K562 (cell line): ENCODE measurements around the gene SERPINE1. TPM values are rescaled to one million over a fixed set of nuclear protein-coding genes. Genes with fewer than 3 reads are reported as not detected.

Experiments
- BCOR ChIP-seq: fragments of 450-650 bp; IDR thresholded peaks from 2 replicates; pipeline ENCODE4 v1.6.1; 2016
- E2F3 ChIP-seq: fragments of 250-450 bp; sonication (Bioruptor Pico); IDR thresholded peaks from 2 replicates; pipeline ENCODE4 v1.4.0; 2020; ENCODE audit warnings: mild to moderate bottlenecking
- EGR1 ChIP-seq: fragments of 450-650 bp; conservative IDR thresholded peaks from 2 replicates; pipeline ENCODE4 v1.6.1; 2017; ENCODE audit warnings: mild to moderate bottlenecking
- GATAD2A ChIP-seq: fragments of 450-650 bp; IDR thresholded peaks from 2 replicates; pipeline ENCODE4 v1.6.1; 2017
- LARP7 ChIP-seq: fragments of 450-650 bp; IDR thresholded peaks from 2 replicates; pipeline ENCODE4 v1.6.1; 2016
- RBBP5 ChIP-seq: fragments of 200-600 bp; sonication (generic); IDR thresholded peaks from 2 replicates; pipeline ENCODE4 v1.6.1; 2012; ENCODE audit warnings: borderline replicate concordance, mild to moderate bottlenecking, low read length, control low read depth, inconsistent platforms; ENCODE audit not compliant: insufficient read depth, poor library complexity, severe bottlenecking
- polyA plus RNA-seq, 8 experiments: library from polyadenylated mRNA; depleted of rRNA in 4 of 8; stranded (reverse) in 5 of 8; unstranded in 3 of 8; fragments of >200 nt; fragmentation: Nextera tagmentation in 2 of 8; fragmentation: Illumina TruSeq in 1 of 8; extraction: Ambion mirVana in 2 of 8; extraction: Trizol in 1 of 8; gene quantifications; 2 replicates each; pipeline versions ENCODE4 v1.2.1 to v1.2.3, GENCODE V29; 2011 to 2014; ENCODE audit warnings: inconsistent platforms in 1 of 8, missing spikeins in 1 of 8
- total RNA-seq, 7 experiments: library from RNA; depleted of rRNA in 6 of 7; stranded (reverse); fragments of >200 nt in 6 of 7; fragmentation: Illumina TruSeq in 2 of 7; extraction: Trizol in 2 of 7; gene quantifications; 2 replicates each; pipeline versions ENCODE4 v1.2.1 to v1.2.3, GENCODE V29; 2011 to 2021; ENCODE audit warnings: low replicate concordance in 1 of 7
- TF ChIP-seq, protein P1 (sequence below), 3 experiments: IDR thresholded peaks in 2 of 3; conservative IDR thresholded peaks in 1 of 3; 2 replicates each; pipeline ENCODE4 v1.5.1; 2011 to 2012; ENCODE audit warnings: low read length in 3 of 3, mild to moderate bottlenecking in 3 of 3, control low read depth in 2 of 3, improper control_type of control experiment in 1 of 3, inconsistent platforms in 1 of 3, low read depth in 1 of 3, mixed read lengths in 1 of 3, moderate library complexity in 1 of 3; ENCODE audit not compliant: insufficient read depth in 2 of 3
- TF ChIP-seq, protein P2 (sequence below), 2 experiments: fragments of 450-650 bp; IDR thresholded peaks; 2 replicates each; pipeline ENCODE4 v1.6.1; 2016
- TF ChIP-seq, protein P3 (sequence below): fragments of 450-650 bp; IDR thresholded peaks from one replicate; pipeline ENCODE4 v1.6.1; 2018; ENCODE audit warnings: mild to moderate bottlenecking, moderate library complexity; ENCODE audit not compliant: partially characterized antibody

Gene SERPINE1
- total and polyA plus RNA-seq, 9 of the 15 experiments (the other 6 are each of a cell fraction or from before 2014, with no cell fraction given): 0.22 to 4.8 (median 0.91) TPM

DNA sequence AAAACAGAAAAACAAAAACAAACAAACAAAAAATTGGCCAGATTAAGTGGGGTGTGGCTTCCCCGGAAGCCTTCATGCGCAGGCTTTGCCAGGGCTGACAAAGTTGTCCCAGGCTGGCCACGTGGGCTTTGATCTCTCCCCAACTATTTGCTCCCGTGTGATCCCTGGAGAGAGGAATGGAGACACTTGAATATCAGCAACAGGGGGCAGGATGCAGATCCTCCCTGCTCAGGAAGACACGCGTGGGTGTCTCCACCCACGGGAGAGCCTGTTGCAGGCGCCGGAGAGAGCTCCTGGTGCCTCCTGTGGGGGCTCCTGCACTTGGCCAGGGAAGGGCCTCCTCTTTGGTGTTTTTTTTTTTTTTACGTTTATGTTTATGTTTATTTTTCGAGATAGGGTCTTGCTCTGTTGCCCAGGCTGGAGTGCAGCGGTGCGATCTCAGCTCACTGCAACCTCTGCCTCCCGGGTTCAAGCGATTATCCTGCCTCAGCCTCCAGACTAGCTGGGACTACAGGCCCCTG lies 22.7 kb upstream of the SERPINE1 start (continued):
- TF ChIP-seq, protein P1, sequence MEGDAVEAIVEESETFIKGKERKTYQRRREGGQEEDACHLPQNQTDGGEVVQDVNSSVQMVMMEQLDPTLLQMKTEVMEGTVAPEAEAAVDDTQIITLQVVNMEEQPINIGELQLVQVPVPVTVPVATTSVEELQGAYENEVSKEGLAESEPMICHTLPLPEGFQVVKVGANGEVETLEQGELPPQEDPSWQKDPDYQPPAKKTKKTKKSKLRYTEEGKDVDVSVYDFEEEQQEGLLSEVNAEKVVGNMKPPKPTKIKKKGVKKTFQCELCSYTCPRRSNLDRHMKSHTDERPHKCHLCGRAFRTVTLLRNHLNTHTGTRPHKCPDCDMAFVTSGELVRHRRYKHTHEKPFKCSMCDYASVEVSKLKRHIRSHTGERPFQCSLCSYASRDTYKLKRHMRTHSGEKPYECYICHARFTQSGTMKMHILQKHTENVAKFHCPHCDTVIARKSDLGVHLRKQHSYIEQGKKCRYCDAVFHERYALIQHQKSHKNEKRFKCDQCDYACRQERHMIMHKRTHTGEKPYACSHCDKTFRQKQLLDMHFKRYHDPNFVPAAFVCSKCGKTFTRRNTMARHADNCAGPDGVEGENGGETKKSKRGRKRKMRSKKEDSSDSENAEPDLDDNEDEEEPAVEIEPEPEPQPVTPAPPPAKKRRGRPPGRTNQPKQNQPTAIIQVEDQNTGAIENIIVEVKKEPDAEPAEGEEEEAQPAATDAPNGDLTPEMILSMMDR (IDR thresholded peaks at IDR 0.05 in 2 of 3, conservative IDR thresholded peaks at IDR 0.05 in 1 of 3; ENCODE audit: insufficient read depth in 2 of 3, low read depth in 1 of 3, low read length in 3 of 3): 0 out of 6 replicates have a peak, but pooled peaks of 1 of the 3 experiments have one; percentile 13
- TF ChIP-seq, protein P2, sequence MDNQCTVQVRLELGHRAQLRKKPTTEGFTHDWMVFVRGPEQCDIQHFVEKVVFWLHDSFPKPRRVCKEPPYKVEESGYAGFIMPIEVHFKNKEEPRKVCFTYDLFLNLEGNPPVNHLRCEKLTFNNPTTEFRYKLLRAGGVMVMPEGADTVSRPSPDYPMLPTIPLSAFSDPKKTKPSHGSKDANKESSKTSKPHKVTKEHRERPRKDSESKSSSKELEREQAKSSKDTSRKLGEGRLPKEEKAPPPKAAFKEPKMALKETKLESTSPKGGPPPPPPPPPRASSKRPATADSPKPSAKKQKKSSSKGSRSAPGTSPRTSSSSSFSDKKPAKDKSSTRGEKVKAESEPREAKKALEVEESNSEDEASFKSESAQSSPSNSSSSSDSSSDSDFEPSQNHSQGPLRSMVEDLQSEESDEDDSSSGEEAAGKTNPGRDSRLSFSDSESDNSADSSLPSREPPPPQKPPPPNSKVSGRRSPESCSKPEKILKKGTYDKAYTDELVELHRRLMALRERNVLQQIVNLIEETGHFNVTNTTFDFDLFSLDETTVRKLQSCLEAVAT (IDR thresholded peaks at IDR 0.05): peak in 1 of 2 experiments; percentile 34; a peak in 1 of 4 replicates
- TF ChIP-seq E2F3 (CRISPR knock-in tag) (no peak), BCOR (peak; percentile 80), RBBP5 (no peak), LARP7 (0 out of 2 replicates have a peak, but pooled peaks have one; percentile 42), EGR1 (peak; percentile 96), GATAD2A (0 out of 2 replicates have a peak, but pooled peaks have one; percentile 8)
- TF ChIP-seq, protein P3, sequence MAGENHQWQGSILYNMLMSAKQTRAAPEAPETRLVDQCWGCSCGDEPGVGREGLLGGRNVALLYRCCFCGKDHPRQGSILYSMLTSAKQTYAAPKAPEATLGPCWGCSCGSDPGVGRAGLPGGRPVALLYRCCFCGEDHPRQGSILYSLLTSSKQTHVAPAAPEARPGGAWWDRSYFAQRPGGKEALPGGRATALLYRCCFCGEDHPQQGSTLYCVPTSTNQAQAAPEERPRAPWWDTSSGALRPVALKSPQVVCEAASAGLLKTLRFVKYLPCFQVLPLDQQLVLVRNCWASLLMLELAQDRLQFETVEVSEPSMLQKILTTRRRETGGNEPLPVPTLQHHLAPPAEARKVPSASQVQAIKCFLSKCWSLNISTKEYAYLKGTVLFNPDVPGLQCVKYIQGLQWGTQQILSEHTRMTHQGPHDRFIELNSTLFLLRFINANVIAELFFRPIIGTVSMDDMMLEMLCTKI: no peak
